Mucosa of descending colon (tissue), 3 donors: ENCODE data around the gene FAM110D. TPM values are rescaled to one million over a fixed set of nuclear protein-coding genes. Genes with fewer than 3 reads are reported as not detected.

Experiments
- ATAC-seq: fragments of 200-7000 bp; cut with Tn5 transposase; one replicate; pipeline ENCODE4 v1.9.1; 2020; ENCODE audit warnings: mild to moderate bottlenecking, moderate library complexity
- DNase-seq, 3 donors: peaks; one replicate each; pipeline ENCODE4 v3.0.0-alpha.2; 2020
- H3K36me3 ChIP-seq: fragments of 200-600 bp; one replicate; pipeline ENCODE4 v1.8.0; 2021; ENCODE audit warnings: low read depth, mild to moderate bottlenecking
- H3K4me1 ChIP-seq: fragments of 200-600 bp; one replicate; pipeline ENCODE4 v1.8.0; 2021; ENCODE audit warnings: low read depth, mild to moderate bottlenecking
- H3K4me3 ChIP-seq: fragments of 200-600 bp; one replicate; pipeline ENCODE4 v1.8.0; 2021; ENCODE audit warnings: mild to moderate bottlenecking
- H3K9me3 ChIP-seq: fragments of 200-600 bp; one replicate; pipeline ENCODE4 v1.8.0; 2021; ENCODE audit warnings: mild to moderate bottlenecking
- intact Hi-C, 2 donors: fragments of 100-400 bp; cut with DNase I in 1 of 2; cut with micrococcal nuclease in 1 of 2; formaldehyde crosslinking; loops; one replicate each; pipeline versions ENCODE4 v1.11.0 to v1.11.1; 2022; cut with DNase I, micrococcal nuclease
- total RNA-seq, 3 donors: library from RNA; stranded (reverse); fragmentation: NEBNext Ultra II Directional in 2 of 3; extraction: Animal tissue kit (Norgen Biotek cat#: 25700) in 2 of 3; gene quantifications; one replicate each; pipeline versions ENCODE4 v1.2.1 to v1.2.4, GENCODE V29; 2021 to 2023
- TF ChIP-seq, protein P1 (sequence below): fragments of 200-600 bp; IDR thresholded peaks from one replicate; pipeline ENCODE4 v1.8.0; 2022; ENCODE audit warnings: antibody characterized with exemption, mild to moderate bottlenecking
- donor health status: DM: no; HTN: no; CAD: no; lungs with moderate emphysema.
- donor health status: DM: no; HTN: no; CAD: no.
- donor health status: DM: no; HTN: yes; CAD: no.

FAM110D gene
- total RNA-seq, 3 donors from 2014 or later, result 0.78 to 1.5 (median 1.5) TPM

DNA sequence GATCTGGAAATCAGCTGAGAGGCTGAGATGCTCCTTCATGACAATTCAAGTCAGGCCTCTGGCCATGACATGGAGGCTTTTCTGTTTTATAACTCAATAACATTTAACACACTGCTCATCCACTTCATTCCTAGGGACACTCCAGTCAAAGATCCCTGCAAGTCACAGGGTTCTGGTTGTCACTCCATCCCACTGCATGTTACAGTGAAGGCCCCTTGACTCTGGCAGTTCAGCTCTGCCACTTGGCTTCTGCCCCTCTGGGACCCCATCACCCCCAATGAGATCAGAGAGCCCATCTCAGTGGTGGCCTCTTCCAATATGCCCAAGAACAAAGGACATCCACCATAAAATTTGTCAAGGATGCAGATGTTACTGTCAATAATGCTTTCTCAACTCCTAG lies 10.0 kb upstream of the FAM110D start:
- no peak for ATAC-seq

DNA sequence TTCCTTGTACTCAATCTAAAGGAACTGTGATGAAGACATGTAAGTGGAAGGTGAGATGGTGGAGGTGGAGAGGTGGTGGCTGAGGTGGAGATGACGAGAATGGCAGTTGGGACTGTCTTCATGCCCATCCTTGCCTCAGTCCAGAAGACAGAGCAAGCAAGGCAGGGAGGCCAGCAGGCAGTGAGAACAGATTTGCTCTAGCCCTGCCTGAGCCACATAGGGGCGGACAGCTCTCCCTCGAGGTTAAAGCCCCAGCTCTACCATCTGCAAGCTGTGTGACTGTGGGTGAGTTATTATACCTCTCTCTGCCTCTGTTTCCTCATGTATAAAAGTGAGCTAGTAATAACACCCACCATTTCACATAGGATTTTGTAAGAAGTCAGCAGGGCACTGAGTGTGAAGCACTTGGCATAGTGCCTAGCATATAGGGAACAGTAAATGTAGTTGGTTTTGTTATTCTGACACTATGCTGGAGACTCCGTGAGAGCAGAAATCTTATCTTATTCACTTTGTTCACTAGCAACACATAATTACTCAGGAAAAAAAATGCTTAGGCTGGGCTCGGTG lies 4.8 kb upstream of the FAM110D start:
- intact Hi-C loops, result no loop called here
- H3K9me3 ChIP-seq, result no peaks in the 10 kb centered on the region
- TF ChIP-seq, protein P1, sequence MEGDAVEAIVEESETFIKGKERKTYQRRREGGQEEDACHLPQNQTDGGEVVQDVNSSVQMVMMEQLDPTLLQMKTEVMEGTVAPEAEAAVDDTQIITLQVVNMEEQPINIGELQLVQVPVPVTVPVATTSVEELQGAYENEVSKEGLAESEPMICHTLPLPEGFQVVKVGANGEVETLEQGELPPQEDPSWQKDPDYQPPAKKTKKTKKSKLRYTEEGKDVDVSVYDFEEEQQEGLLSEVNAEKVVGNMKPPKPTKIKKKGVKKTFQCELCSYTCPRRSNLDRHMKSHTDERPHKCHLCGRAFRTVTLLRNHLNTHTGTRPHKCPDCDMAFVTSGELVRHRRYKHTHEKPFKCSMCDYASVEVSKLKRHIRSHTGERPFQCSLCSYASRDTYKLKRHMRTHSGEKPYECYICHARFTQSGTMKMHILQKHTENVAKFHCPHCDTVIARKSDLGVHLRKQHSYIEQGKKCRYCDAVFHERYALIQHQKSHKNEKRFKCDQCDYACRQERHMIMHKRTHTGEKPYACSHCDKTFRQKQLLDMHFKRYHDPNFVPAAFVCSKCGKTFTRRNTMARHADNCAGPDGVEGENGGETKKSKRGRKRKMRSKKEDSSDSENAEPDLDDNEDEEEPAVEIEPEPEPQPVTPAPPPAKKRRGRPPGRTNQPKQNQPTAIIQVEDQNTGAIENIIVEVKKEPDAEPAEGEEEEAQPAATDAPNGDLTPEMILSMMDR, result no peak
- no peaks in the 10 kb centered on the region for H3K4me1 ChIP-seq
- DNase-seq (no peak), ATAC-seq (no peak)
- H3K36me3 ChIP-seq, result no peaks in the 10 kb centered on the region
- no peak overlapping the region for H3K4me3 ChIP-seq

More for the DNA sequence above, 10.0 kb upstream of the FAM110D start:
- H3K4me3 ChIP-seq, result no peak overlapping the region
- intact Hi-C loops, result loop anchor here in 1 of 2 donors (5.0 to 10.0 kb wide), 2 partner anchors 42 to 114 kb away; no protein-coding TSS in a partner anchor
- no peak for DNase-seq
- no peaks in the 10 kb centered on the region for H3K9me3 ChIP-seq
- H3K4me1 ChIP-seq, result no peaks in the 10 kb centered on the region
- TF ChIP-seq, protein P1, result no peak
- no peaks in the 10 kb centered on the region for H3K36me3 ChIP-seq

DNA sequence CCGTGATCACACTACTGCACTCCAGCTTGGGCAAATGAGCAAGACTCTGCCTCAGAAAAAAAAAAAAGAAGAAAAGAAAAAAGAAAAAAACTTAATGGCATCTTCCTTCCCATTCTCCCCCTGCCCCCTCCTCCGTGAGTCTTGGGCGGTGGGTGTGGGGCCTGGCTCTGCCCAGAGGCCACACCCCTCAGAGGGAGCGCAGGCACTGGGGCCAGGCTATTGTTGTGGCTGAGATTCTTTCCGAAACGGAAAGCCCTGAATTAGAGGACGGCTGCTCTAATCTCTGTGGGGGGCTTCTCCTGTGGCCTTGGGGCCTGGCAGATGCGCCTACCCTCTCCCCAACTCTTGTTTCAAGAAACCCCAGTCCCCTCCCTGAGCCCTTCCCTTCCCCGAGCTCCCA lies 4.1 kb upstream of the FAM110D start:
- H3K4me3 ChIP-seq, result no peak overlapping the region
- no peak for ATAC-seq
- no peak for DNase-seq
- H3K36me3 ChIP-seq, result no peaks in the 10 kb centered on the region
- no peaks in the 10 kb centered on the region for H3K9me3 ChIP-seq
- no peaks in the 10 kb centered on the region for H3K4me1 ChIP-seq
- intact Hi-C loops, result no loop called here
- TF ChIP-seq, protein P1, result no peak

DNA sequence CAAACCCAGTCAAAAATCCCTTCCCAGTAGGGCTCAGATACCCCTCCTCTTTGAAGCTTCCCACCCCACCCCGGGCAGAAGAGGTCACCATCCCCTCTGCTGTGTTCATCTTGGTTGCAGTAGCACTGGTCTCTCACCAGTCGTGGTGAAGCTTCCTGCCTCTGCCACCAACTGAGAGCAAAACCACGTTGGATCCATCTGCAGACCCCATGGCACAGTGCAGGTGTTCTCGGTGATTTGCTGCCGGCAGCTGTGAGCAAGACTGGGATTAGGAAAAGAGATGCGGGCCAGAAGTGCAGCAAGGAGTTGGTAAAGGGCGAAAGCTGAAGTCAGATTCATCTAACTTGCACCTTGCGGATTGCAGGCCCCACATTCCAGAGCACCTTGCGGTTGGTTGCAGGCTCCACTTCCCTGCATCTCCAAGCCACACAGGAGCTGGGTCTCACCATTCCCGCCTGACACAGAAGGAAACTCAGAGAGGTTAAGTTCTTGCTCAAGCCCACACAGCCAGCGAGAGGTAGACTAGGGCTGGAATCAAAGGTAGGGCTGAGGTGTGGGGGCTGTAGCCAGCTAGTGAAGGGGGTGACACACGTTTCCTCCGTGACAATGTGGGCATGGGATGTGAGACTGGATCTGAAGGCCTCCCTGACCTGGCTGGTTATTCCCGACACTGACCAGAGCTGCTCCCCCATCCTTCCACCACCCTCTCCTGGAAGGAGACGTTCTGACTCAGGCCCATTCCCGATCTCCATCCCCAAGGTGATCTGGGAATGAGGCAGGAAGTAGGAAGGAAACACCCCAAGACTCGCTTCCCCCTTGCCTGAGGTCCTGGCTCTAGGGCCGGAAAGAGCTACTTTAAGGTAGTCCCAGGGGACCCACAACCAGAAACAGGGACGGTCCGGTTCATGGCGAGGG lies 3.3 kb upstream of the FAM110D start:
- Histone ChIP-seq H3K4me3 (no peak overlapping the region), H3K4me1 (no peaks in the 10 kb centered on the region)

DNA sequence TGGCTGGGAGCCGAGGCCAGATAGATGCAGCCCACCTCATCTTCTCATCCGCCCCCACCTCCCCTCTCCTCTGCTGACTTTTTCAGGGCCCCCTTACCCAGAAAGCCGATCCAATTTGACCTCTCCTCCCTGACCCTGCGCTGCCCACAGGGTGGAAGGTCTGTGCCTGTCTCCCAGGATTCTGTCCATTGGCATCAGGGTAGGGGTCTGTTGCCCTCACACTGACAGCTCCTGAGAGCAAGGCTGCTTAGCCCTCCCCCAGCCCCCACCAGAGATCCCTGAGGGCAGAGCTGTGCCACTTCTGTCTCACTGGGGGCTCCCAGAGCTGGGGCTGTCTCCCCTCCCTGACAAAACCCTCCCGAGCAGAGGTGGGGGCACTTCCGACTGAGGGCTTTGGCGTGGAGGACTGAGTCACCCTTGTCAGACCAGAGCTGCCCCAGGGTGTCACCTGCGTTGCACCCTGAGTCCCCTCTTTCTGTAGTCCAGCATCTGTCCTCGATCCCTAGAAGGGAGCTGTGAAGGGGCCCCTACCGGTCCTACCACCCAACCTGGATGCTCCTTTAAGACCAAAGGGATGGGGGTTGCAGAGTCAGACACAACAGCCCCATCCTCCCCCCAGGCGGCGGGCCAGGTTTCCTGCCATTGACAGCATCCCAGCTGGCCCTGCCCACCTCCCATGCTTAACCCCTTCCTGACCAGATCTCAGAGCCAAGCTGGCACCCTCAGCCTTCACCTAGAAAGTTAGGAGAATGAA lies 2.4 kb upstream of the FAM110D start:
- TF ChIP-seq, protein P1, result no peak
- intact Hi-C loops, result no loop called here
- no peaks in the 10 kb centered on the region for H3K36me3 ChIP-seq
- ATAC-seq, result no peak
- H3K4me1 ChIP-seq, result peaks cover 4% of the 10 kb centered on the region
- H3K4me3 ChIP-seq, result no peak overlapping the region
- H3K9me3 ChIP-seq, result no peaks in the 10 kb centered on the region
- DNase-seq, result no peak

More for the DNA sequence above, 3.3 kb upstream of the FAM110D start:
- ATAC-seq, result no peak
- no peaks in the 10 kb centered on the region for H3K36me3 ChIP-seq
- no peaks in the 10 kb centered on the region for H3K9me3 ChIP-seq
- DNase-seq, result no peak
- intact Hi-C loops, result no loop called here
- TF ChIP-seq, protein P1, result no peak
